Activated T-cell treated with anti-CD3 and anti-CD28 coated beads, Interleukin-2, amount 50 U/mL, for 4 hours (primary cell): ENCODE data around the gene CAB39. TPM values are rescaled to one million over a fixed set of nuclear protein-coding genes. Genes with fewer than 3 reads are reported as not detected.

Source experiments
- ATAC-seq, 2 donors: fragments of 200-7000 bp; cut with Tn5 transposase; one replicate each; pipeline ENCODE4 v1.10.0; 2021
- DNase-seq: peaks from one replicate; pipeline ENCODE4 v3.0.0-alpha.2; 2020
- H3K27me3 Mint-ChIP-seq: one replicate; pipeline ENCODE4 v1.8.0; 2021; ENCODE audit warnings: low read depth, mixed read lengths
- H3K36me3 Mint-ChIP-seq: one replicate; pipeline ENCODE4 v1.8.0; 2022; ENCODE audit warnings: mixed read lengths; ENCODE audit not compliant: insufficient read depth
- H3K4me1 Mint-ChIP-seq: one replicate; pipeline ENCODE4 v1.8.0; 2021; ENCODE audit warnings: low read depth, mixed read lengths
- H3K4me3 Mint-ChIP-seq: one replicate; pipeline ENCODE4 v1.8.0; 2021; ENCODE audit warnings: mild to moderate bottlenecking, moderate library complexity, mixed read lengths
- H3K9me3 Mint-ChIP-seq: one replicate; pipeline ENCODE4 v1.8.0; 2021; ENCODE audit warnings: mixed read lengths
- total RNA-seq, 3 donors: library from RNA; stranded (reverse); gene quantifications; one replicate each; pipeline ENCODE4 v1.2.1, GENCODE V29; 2021

The CAB39 gene
- total RNA-seq, 3 donors from 2014 or later, result 125 to 133 (median 128) TPM

DNA sequence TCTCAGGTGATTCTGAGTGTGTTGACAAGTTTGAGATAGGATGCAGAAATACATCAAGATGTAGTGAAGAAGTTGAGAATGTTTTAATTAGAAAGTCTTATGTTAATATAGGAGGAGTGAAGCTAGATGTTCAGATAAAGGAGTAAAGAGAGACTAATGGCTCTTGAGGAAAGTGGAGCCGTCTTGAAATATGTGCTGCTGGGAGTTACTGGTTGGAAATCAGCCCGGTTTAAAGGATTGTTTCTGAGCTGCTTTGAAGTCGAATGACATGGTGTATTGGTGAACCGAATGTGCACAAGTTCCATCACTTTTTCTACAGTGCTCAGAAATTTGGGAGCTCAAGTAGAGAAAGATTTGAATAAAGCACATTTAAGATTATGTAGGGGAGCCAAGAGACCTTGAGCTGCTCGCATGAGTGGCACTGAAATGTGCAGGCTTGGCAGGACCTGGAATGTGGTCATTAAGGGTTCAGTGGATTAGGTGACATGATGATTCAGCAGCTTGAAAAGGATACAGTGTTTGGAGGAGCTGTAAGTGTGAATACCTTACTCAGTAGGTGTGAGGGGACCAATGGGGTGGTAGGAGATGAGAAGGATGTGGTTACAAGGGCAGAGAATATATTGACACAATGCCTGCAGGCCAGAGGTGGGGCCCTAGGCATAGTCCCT lies 68.6 kb downstream of the CAB39 start:
- H3K36me3 Mint-ChIP-seq, result peaks cover 30% of the 10 kb centered on the region

GRCh38 chr2:230783101-230783500 lies 70.5 kb downstream of the CAB39 start:
- Mint-ChIP-seq H3K4me3 (no peak overlapping the region), H3K27me3 (no peaks in the 10 kb centered on the region), H3K9me3 (peaks cover 10% of the 10 kb centered on the region), H3K4me1 (peaks cover 71% of the 10 kb centered on the region), H3K36me3 (peaks cover 38% of the 10 kb centered on the region)
- no peak for ATAC-seq
- no peak for DNase-seq

More for the DNA sequence above, 68.6 kb downstream of the CAB39 start:
- Mint-ChIP-seq H3K4me3 (peak overlapping the region; percentile 32), H3K27me3 (no peaks in the 10 kb centered on the region), H3K9me3 (no peaks in the 10 kb centered on the region), H3K4me1 (peaks cover 81% of the 10 kb centered on the region)
- no peak for DNase-seq
- ATAC-seq, result peak; percentile 84 to 93

DNA sequence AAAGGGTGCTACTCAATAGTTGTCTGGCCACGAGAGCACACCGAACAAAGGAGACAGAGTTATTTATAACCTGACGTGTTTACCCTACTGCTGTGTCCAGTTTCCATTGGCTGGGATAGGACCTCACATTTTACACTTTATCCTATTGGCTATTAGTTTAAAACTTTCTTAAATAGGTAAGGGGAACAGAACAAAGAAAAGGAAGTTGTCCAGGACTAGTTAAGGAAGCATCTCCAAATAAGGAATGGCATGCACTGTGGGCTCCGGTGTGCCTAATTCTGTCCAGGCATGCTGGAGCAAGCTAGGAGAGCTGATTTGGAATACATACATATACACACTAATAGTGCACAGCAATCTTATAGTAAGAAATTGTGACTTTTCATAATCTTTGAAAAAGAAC lies 72.2 kb downstream of the CAB39 start:
- Mint-ChIP-seq H3K36me3 (peaks cover 53% of the 10 kb centered on the region), H3K9me3 (peaks cover 20% of the 10 kb centered on the region), H3K4me3 (no peak overlapping the region), H3K27me3 (no peaks in the 10 kb centered on the region), H3K4me1 (peaks cover 63% of the 10 kb centered on the region)
- DNase-seq, result no peak
- no peak for ATAC-seq

GRCh38 chr2:230785346-230785745 lies 72.7 kb downstream of the CAB39 start:
- Mint-ChIP-seq H3K9me3 (peaks cover 23% of the 10 kb centered on the region), H3K36me3 (peaks cover 56% of the 10 kb centered on the region), H3K27me3 (no peaks in the 10 kb centered on the region), H3K4me1 (peaks cover 62% of the 10 kb centered on the region), H3K4me3 (no peak overlapping the region)
- DNase-seq (no peak), ATAC-seq (no peak)

GRCh38 chr2:230787101-230787500 lies 74.5 kb downstream of the CAB39 start:
- DNase-seq (no peak), ATAC-seq (no peak)
- Mint-ChIP-seq H3K9me3 (peaks cover 24% of the 10 kb centered on the region), H3K4me1 (peaks cover 54% of the 10 kb centered on the region), H3K36me3 (peaks cover 64% of the 10 kb centered on the region), H3K27me3 (no peaks in the 10 kb centered on the region), H3K4me3 (no peak overlapping the region)

DNA sequence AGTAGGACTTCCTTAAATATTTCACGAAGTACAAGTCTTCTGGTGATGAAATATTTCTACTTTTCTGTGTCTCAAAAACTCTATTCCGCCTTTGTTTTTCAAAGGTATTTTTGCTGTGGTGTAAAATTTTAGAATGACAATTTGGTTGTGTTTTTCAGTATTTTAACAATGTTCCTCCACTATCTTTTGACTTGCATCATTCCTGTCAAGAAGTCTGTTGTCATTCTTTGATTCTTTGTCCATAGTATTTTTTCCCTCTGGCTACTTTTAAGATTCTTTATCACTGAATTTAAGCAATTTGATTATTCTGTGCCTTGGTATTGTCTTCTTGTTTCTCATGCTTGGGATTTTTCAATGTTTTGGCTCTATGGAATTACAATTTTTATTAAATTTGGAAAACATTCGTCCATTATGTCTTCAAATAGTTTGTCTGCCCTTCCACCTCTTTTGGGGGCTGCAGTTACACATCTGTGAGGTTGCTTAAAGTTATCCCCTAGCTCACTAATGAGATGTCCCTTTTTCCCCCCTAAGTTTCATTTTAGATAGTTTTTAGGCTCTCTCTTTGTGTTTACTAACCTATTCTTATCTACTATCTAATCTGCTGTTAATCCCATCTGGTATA lies 76.0 kb downstream of the CAB39 start:
- no peak for ATAC-seq
- peaks cover 24% of the 10 kb centered on the region for H3K9me3 Mint-ChIP-seq
- H3K4me3 Mint-ChIP-seq, result no peak overlapping the region
- H3K4me1 Mint-ChIP-seq, result peaks cover 58% of the 10 kb centered on the region
- peaks cover 75% of the 10 kb centered on the region for H3K36me3 Mint-ChIP-seq
- no peak for DNase-seq
- H3K27me3 Mint-ChIP-seq, result no peaks in the 10 kb centered on the region

DNA sequence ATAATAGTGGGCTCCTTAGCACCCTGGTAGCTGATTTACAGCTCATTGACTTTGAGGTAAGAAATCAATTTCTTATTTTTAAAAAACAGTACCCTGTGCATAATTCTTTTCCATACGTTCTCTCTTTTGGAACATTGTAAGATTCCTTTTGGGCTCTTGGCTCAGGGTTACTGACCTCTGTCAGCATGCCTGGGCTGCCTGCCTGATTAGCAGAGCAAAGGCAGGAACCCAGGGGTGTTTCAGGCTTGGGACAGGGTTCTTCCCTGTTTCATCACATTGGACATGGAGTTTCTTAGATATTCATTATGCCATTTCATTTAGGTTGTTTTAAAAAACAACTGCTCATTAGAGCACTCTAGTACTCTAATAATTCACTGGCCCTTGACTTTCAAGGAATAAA lies 78.3 kb downstream of the CAB39 start:
- H3K4me3 Mint-ChIP-seq, result no peak overlapping the region
- H3K27me3 Mint-ChIP-seq, result no peaks in the 10 kb centered on the region
- H3K4me1 Mint-ChIP-seq, result peaks cover 59% of the 10 kb centered on the region
- peaks cover 24% of the 10 kb centered on the region for H3K9me3 Mint-ChIP-seq
- ATAC-seq (no peak), DNase-seq (no peak)
- peaks cover 71% of the 10 kb centered on the region for H3K36me3 Mint-ChIP-seq

DNA sequence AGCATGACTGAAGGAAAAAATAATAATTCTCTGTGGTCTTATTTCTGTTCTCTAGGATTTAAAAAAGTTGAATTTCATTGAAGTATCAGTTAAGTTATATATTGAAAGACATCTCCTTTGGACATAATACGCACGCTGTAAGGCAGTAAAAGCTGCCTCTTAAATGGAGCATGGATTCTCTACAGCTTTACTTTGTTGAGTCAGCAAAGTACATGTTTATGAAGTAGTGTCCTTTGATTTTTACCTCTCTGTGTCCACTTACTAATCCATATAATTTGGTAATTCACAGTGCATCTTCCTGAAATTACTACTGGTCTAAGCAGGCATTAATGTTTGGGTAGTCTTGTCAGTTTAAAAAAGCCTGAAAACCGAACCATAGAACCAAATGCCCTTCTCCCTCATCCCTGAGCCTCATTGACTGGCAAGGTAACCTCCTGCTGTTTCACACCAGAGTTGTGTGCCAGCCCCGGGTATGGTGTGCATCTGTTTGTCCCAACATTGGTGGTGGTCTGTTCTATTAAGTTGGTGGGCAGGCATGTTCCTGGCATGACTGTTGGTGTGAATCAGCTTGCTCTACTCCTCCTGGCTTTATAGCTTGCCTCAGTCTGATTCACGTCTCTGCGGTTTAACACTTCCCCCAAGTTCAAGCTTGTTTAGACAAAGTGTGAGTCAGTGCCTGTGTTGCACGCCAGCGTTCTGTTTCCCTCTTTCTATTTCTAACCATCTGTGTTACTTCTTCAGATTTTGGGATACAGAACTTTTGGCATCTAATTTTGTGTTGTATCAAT lies 81.1 kb downstream of the CAB39 start:
- peaks cover 10% of the 10 kb centered on the region for H3K9me3 Mint-ChIP-seq
- H3K27me3 Mint-ChIP-seq, result no peaks in the 10 kb centered on the region
- peaks cover 55% of the 10 kb centered on the region for H3K36me3 Mint-ChIP-seq
- ATAC-seq (peak; percentile 94), DNase-seq (peak; percentile 57)
- H3K4me1 Mint-ChIP-seq, result peaks cover 53% of the 10 kb centered on the region
- H3K4me3 Mint-ChIP-seq, result peak overlapping the region; percentile 59

DNA sequence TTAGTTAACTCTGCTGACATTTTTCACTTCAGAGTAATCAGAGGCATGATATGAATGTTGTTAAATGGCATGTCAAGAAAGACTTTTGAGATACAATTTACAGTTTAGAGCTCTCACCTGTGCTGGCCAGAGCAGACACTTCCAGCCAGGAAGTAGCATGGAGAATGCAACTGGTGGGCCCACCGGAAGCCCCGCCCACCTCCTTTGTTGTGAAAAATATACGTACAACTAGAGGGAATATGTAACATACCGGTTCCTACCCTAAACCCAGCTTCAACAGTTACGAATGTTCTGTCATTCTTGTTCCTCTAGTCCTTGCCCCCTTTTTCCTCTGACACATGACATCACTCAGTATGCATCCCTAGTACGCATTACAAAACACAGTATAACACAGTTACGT lies 81.9 kb downstream of the CAB39 start:
- peak; percentile 41 to 47 for ATAC-seq
- Mint-ChIP-seq H3K4me3 (peak overlapping the region; percentile 55), H3K4me1 (peaks cover 47% of the 10 kb centered on the region), H3K9me3 (peaks cover 4% of the 10 kb centered on the region), H3K36me3 (peaks cover 51% of the 10 kb centered on the region), H3K27me3 (no peaks in the 10 kb centered on the region)
- DNase-seq, result no peak

DNA sequence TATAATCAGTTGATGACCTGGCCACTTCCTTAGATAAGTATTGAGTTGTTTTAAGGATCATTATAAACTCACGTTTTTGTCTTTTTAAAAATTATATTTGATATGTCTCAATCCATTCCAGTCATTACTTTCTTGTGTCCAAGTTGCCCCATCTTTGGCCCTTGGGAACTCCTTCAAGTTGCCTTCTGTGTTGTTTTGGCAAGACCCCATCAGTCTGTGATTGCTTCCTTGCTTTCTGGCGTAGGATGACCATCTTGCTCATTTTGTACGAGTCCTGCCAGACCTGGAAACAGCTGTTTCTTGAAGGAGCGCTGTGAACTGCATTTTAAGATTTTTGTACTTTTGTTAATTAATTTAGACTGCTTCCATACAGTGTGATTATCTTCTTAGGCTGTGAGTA lies 83.2 kb downstream of the CAB39 start:
- Mint-ChIP-seq H3K9me3 (no peaks in the 10 kb centered on the region), H3K4me1 (peaks cover 36% of the 10 kb centered on the region), H3K36me3 (peaks cover 50% of the 10 kb centered on the region), H3K4me3 (no peak overlapping the region), H3K27me3 (no peaks in the 10 kb centered on the region)
- no peak for ATAC-seq
- DNase-seq, result no peak

GRCh38 chr2:230796280-230796862 lies 83.7 kb downstream of the CAB39 start:
- Mint-ChIP-seq H3K9me3 (no peaks in the 10 kb centered on the region), H3K4me1 (peaks cover 32% of the 10 kb centered on the region)

DNA sequence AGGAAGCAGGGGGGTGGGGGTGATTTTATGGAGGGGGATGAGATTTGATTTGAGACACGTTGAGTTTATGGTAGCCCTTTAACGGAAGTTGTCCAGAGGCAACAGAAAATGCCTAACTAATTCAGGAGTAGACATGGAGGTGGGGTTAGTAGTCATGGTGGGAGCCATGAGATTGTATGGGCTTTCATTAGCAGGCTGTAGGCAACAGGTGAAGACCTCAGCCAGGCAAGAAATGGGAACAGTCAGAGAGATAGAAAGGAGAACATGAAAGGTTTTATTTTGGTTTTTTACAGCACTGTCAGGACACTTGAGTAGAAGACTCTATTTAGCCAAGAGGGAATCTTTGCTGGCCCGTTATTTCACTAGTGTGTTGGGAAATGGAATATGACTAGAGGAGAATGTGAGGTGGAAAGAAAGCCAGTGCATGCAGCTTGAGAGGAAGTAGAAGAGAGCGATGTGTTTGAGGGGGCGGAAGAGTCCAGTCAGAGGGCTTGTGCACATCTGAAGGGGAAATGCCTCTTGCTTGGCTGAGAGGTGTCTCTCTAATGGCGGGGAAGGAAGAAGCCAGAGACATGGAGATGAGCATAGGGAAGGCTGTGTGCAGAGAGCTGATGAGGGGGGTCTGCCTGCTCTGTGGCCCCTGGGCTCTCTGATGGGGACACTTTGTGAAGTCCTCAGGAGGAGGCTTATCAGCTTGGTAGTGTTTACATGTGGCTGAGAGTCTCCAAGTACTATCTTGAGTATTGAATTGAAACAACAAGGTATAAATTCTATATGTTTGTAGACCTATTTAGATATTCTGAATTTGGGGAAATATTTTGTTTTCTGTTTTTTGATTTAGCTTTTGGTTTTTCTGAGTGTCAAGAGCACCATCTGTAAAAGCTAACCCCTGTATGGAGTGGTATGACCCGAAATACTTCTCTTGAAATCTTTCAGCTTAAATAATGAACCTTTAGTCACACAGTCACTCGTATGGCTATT lies 85.2 kb downstream of the CAB39 start:
- no peaks in the 10 kb centered on the region for H3K27me3 Mint-ChIP-seq
- peaks cover 26% of the 10 kb centered on the region for H3K4me1 Mint-ChIP-seq
- H3K9me3 Mint-ChIP-seq, result no peaks in the 10 kb centered on the region
- DNase-seq, result no peak
- H3K36me3 Mint-ChIP-seq, result peaks cover 47% of the 10 kb centered on the region
- H3K4me3 Mint-ChIP-seq, result no peak overlapping the region
- ATAC-seq, result no peak

More at GRCh38 chr2:230796280-230796862, 83.7 kb downstream of the CAB39 start:
- H3K27me3 Mint-ChIP-seq, result no peaks in the 10 kb centered on the region
- H3K36me3 Mint-ChIP-seq, result peaks cover 48% of the 10 kb centered on the region
- ATAC-seq (no peak), DNase-seq (no peak)
- no peak overlapping the region for H3K4me3 Mint-ChIP-seq

DNA sequence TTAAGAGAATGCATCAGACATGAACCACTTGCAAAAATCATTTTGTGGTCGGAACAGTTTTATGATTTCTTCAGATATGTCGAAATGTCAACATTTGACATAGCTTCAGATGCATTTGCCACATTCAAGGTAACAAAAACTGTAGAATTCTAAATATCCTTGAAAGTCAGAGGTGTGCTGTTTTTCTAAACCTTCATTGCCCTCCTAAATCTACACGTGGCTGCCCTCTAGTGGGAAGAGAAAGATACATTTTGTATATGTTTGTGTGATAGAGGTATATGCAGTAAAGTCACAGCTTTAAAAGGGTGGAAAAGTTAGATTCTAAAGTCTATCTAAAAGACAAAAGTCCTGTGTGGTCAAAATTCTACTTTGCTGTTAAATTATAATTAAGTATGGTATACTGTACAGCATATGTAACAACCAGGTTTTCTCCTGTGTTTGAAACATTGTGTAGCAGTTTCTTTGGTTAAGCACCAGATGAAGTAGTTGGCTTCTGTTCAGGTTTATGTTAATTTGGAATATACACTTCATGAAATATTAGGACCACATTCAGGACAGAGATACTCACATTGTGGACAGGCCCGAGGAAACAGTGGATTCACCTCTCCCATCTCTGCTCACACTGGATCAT lies 86.2 kb downstream of the CAB39 start:
- Mint-ChIP-seq H3K4me3 (no peak overlapping the region), H3K4me1 (peaks cover 20% of the 10 kb centered on the region), H3K36me3 (peaks cover 49% of the 10 kb centered on the region), H3K27me3 (no peaks in the 10 kb centered on the region), H3K9me3 (no peaks in the 10 kb centered on the region)
- ATAC-seq (no peak), DNase-seq (peak; percentile 37)
